OCI-LY3 (cell line): Measurements from ENCODE around the gene SUSD4.

ENCODE experiments used
- EZH2phosphoT487 ChIP-seq: fragments of 200-600 bp; shearing (Covaris generic); IDR thresholded peaks from 2 replicates; pipeline ENCODE4 v1.6.1; 2018; ENCODE audit warnings: antibody characterized with exemption, mixed run types, low read depth
- TF ChIP-seq, protein P1 (sequence below): fragments of 200-600, 300-600 bp; sonication (generic); IDR thresholded peaks from 2 replicates; pipeline ENCODE4 v1.5.1; 2014; ENCODE audit warnings: antibody characterized with exemption, low read length, low read depth

DNA sequence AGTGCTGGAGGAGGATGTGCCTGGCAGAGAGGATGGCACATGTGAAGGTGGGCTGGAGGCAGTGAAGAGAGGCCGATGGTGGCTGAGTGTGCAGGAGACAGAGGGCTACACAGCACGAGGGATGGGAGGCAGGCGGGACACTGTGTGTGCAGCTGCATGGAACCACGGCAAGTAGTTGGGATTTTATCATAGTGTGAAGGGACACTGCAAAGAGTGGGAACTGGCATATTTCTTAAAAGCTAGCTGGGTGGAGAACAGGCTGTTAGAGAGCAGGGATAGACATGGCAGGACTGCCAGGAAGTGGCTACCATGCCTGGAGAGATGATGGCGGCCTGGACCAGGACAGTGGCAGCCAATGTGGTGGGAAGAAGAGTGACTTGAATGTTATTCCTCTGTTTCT lies 118.6 kb downstream of the SUSD4 start:
- TF ChIP-seq, protein P1, sequence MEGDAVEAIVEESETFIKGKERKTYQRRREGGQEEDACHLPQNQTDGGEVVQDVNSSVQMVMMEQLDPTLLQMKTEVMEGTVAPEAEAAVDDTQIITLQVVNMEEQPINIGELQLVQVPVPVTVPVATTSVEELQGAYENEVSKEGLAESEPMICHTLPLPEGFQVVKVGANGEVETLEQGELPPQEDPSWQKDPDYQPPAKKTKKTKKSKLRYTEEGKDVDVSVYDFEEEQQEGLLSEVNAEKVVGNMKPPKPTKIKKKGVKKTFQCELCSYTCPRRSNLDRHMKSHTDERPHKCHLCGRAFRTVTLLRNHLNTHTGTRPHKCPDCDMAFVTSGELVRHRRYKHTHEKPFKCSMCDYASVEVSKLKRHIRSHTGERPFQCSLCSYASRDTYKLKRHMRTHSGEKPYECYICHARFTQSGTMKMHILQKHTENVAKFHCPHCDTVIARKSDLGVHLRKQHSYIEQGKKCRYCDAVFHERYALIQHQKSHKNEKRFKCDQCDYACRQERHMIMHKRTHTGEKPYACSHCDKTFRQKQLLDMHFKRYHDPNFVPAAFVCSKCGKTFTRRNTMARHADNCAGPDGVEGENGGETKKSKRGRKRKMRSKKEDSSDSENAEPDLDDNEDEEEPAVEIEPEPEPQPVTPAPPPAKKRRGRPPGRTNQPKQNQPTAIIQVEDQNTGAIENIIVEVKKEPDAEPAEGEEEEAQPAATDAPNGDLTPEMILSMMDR = no peak
- no peak for TF ChIP-seq EZH2phosphoT487
